Calu3 (cell line): Measurements from ENCODE around the gene TLL2. TPM values are rescaled to one million over a fixed set of nuclear protein-coding genes. Genes with fewer than 3 reads are reported as not detected.

Source experiments
- BruUV-seq: library from RNA; stranded (reverse); fragments of 400-500 nt; replicated peaks from 2 replicates; lab custom pipeline; 2021; lab: Mats Ljungman, UMichigan
- CTCF ChIA-PET: fragments of 300-600 bp; sonication (Branson Sonifier 250); formaldehyde crosslinking; loops from one replicate; lab custom pipeline; 2022; ENCODE audit warnings: antibody characterized with exemption; lab: Charles Lee
- DNase-seq: peaks from one replicate; pipeline ENCODE4 v3.0.0; 2022
- H3K27ac Mint-ChIP-seq: one replicate; pipeline ENCODE4 v1.8.0; 2022; ENCODE audit warnings: mixed read lengths; ENCODE audit not compliant: unreplicated experiment
- H3K27me3 Mint-ChIP-seq: one replicate; pipeline ENCODE4 v1.8.0; 2022; ENCODE audit warnings: mixed read lengths; ENCODE audit not compliant: unreplicated experiment
- H3K36me3 Mint-ChIP-seq: one replicate; pipeline ENCODE4 v1.8.0; 2022; ENCODE audit warnings: mild to moderate bottlenecking, moderate library complexity, mixed read lengths; ENCODE audit not compliant: insufficient read depth, unreplicated experiment
- H3K4me1 Mint-ChIP-seq: one replicate; pipeline ENCODE4 v1.8.0; 2022; ENCODE audit warnings: mild to moderate bottlenecking, low read depth, mixed read lengths; ENCODE audit not compliant: unreplicated experiment
- H3K4me3 Mint-ChIP-seq: one replicate; pipeline ENCODE4 v1.8.0; 2022; ENCODE audit warnings: mild to moderate bottlenecking, low read depth, moderate library complexity, mixed read lengths; ENCODE audit not compliant: unreplicated experiment
- H3K9me3 Mint-ChIP-seq: one replicate; pipeline ENCODE4 v1.8.0; 2022; ENCODE audit warnings: low read depth, mixed read lengths; ENCODE audit not compliant: unreplicated experiment
- intact Hi-C: fragments of 100-400 bp; cut with micrococcal nuclease; formaldehyde crosslinking; loops from one replicate; pipeline ENCODE4 v1.10.0; 2022; ENCODE audit not compliant: unreplicated experiment
- total RNA-seq: library from RNA; stranded (reverse); gene quantifications from 2 replicates; pipeline ENCODE4 v1.2.3, GENCODE V29; 2022
- TF ChIP-seq, protein P1 (sequence below): fragments of 200-600 bp; IDR thresholded peaks from one replicate; pipeline ENCODE4 v1.8.0; 2022; ENCODE audit warnings: antibody characterized with exemption; ENCODE audit not compliant: unreplicated experiment

The TLL2 gene
- total RNA-seq, 1 experiment from 2014 or later = 0.66 TPM

GRCh38 chr10:96473866-96474265 lies 39.9 kb downstream of the TLL2 start:
- Mint-ChIP-seq H3K9me3 (no peaks in the 10 kb centered on the region), H3K36me3 (no peaks in the 10 kb centered on the region), H3K27ac (no peak overlapping the region), H3K27me3 (peaks cover 80% of the 10 kb centered on the region), H3K4me1 (no peaks in the 10 kb centered on the region), H3K4me3 (no peak overlapping the region)
- DNase-seq = no peak
- CTCF ChIA-PET = no interaction called here
- TF ChIP-seq, protein P1, sequence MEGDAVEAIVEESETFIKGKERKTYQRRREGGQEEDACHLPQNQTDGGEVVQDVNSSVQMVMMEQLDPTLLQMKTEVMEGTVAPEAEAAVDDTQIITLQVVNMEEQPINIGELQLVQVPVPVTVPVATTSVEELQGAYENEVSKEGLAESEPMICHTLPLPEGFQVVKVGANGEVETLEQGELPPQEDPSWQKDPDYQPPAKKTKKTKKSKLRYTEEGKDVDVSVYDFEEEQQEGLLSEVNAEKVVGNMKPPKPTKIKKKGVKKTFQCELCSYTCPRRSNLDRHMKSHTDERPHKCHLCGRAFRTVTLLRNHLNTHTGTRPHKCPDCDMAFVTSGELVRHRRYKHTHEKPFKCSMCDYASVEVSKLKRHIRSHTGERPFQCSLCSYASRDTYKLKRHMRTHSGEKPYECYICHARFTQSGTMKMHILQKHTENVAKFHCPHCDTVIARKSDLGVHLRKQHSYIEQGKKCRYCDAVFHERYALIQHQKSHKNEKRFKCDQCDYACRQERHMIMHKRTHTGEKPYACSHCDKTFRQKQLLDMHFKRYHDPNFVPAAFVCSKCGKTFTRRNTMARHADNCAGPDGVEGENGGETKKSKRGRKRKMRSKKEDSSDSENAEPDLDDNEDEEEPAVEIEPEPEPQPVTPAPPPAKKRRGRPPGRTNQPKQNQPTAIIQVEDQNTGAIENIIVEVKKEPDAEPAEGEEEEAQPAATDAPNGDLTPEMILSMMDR = no peak
- BruUV-seq = no TSS peak
- intact Hi-C loops = no loop called here

DNA sequence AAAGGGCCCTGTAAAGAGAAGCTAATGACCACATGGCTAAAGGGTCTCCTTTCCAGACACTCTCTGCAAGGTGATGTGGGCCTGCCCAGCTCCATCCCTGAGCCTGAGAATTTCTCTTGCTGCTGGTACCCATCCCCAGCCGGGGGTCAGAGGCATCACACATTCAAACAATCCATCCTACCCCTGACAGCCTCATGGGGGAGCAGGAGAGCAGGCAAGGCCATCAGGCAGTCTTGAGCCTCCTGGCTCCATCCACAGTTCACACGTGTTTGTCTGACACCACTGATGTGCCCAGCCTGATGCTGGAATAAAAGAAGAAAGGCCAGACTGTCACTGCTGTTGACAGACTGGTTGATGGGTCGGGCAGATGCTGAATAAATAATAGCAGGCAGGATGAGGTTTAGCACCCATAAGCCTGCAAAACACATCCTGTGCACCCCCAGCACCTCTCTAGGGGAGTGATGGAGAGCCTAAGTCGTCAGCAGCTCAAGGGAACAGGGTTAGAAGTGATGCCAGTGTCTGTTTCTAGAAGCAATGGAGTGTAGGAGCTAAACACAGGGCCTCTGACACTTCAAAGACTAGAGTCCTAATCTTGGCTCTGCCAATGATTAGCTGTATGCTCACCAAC lies 43.5 kb downstream of the TLL2 start:
- H3K36me3 Mint-ChIP-seq = no peaks in the 10 kb centered on the region
- peaks cover 94% of the 10 kb centered on the region for H3K27me3 Mint-ChIP-seq
- H3K27ac Mint-ChIP-seq = no peak overlapping the region
- intact Hi-C loops = no loop called here
- H3K4me1 Mint-ChIP-seq = no peaks in the 10 kb centered on the region
- DNase-seq = peak; percentile 51
- TF ChIP-seq, protein P1 = no peak
- no TSS peak for BruUV-seq
- no peak overlapping the region for H3K4me3 Mint-ChIP-seq
- no peaks in the 10 kb centered on the region for H3K9me3 Mint-ChIP-seq
- CTCF ChIA-PET = no interaction called here

GRCh38 chr10:96468845-96469244 lies 44.9 kb downstream of the TLL2 start:
- Mint-ChIP-seq H3K27ac (no peak overlapping the region), H3K9me3 (no peaks in the 10 kb centered on the region), H3K4me1 (no peaks in the 10 kb centered on the region), H3K27me3 (peaks cover 92% of the 10 kb centered on the region), H3K36me3 (no peaks in the 10 kb centered on the region), H3K4me3 (no peak overlapping the region)
- CTCF ChIA-PET = no interaction called here
- TF ChIP-seq, protein P1 = no peak
- BruUV-seq = no TSS peak
- no peak for DNase-seq
- intact Hi-C loops = no loop called here

GRCh38 chr10:96465599-96465998 lies 48.1 kb downstream of the TLL2 start:
- TF ChIP-seq, protein P1 = no peak
- H3K4me1 Mint-ChIP-seq = no peaks in the 10 kb centered on the region
- H3K9me3 Mint-ChIP-seq = peaks cover under 1% of the 10 kb centered on the region
- H3K27ac Mint-ChIP-seq = no peak overlapping the region
- CTCF ChIA-PET = interaction anchor here (0.6 kb wide), 1 partner anchor 16 kb away, joined by 3 read pairs; no protein-coding TSS in a partner anchor
- no TSS peak for BruUV-seq
- intact Hi-C loops = no loop called here
- DNase-seq = no peak
- H3K27me3 Mint-ChIP-seq = peaks cover 73% of the 10 kb centered on the region
- H3K4me3 Mint-ChIP-seq = no peak overlapping the region
- no peaks in the 10 kb centered on the region for H3K36me3 Mint-ChIP-seq
